Lung (tissue), 12 donors: ENCODE data around the gene GALNT9. TPM values are rescaled to one million over a fixed set of nuclear protein-coding genes. Genes with fewer than 3 reads are reported as not detected.

Experiments used
- ATAC-seq: fragments of 200-7000 bp; cut with Tn5 transposase; one replicate; pipeline ENCODE4 v1.9.1; 2020; ENCODE audit warnings: moderate number of reproducible peaks; ENCODE audit not compliant: insufficient read depth, low FRiP score
- DNase-seq, 3 donors: peaks; one replicate each; pipeline ENCODE4 v3.0.0-alpha.2; 2013 to 2017
- H3K27ac ChIP-seq, 2 donors: one replicate each; pipeline ENCODE4 v1.5.1; 2013; ENCODE audit warnings: mild to moderate bottlenecking in 2 of 2, moderate library complexity in 2 of 2, control low read depth in 1 of 2, inconsistent platforms in 1 of 2, low read depth in 1 of 2, low read length in 1 of 2
- H3K27me3 ChIP-seq, 3 donors: one replicate each; pipeline ENCODE4 v1.5.1; 2013; ENCODE audit warnings: low read length in 2 of 3; ENCODE audit not compliant: control insufficient read depth in 3 of 3, insufficient read depth in 3 of 3
- H3K36me3 ChIP-seq, 4 donors: one replicate each; pipeline ENCODE4 v1.5.1; 2013; ENCODE audit warnings: low read length in 4 of 4, mild to moderate bottlenecking in 1 of 4, moderate library complexity in 1 of 4; ENCODE audit not compliant: control insufficient read depth in 4 of 4, insufficient read depth in 4 of 4
- H3K4me1 ChIP-seq, 5 donors: one replicate each; pipeline ENCODE4 v1.5.1; 2013; ENCODE audit warnings: low read length in 5 of 5, mild to moderate bottlenecking in 2 of 5, moderate library complexity in 1 of 5; ENCODE audit not compliant: control insufficient read depth in 5 of 5, insufficient read depth in 5 of 5
- H3K4me3 ChIP-seq: one replicate; pipeline ENCODE4 v1.5.1; 2013; ENCODE audit warnings: mild to moderate bottlenecking, control low read depth, moderate library complexity
- H3K9ac ChIP-seq, 2 donors: one replicate each; pipeline ENCODE4 v1.5.1; 2013; ENCODE audit warnings: low read length in 2 of 2, control low read depth in 1 of 2; ENCODE audit not compliant: insufficient read depth in 1 of 2
- H3K9me3 ChIP-seq, 4 donors: one replicate each; pipeline ENCODE4 v1.5.1; 2013; ENCODE audit warnings: low read length in 3 of 4, mild to moderate bottlenecking in 1 of 4, moderate library complexity in 1 of 4; ENCODE audit not compliant: control insufficient read depth in 4 of 4, insufficient read depth in 3 of 4
- CTCF ChIP-seq: IDR thresholded peaks from 2 replicates; pipeline ENCODE4 v1.5.1; 2012; ENCODE audit warnings: mild to moderate bottlenecking; ENCODE audit errors: control extremely low read depth, extremely low read depth
- WGBS, 2 donors: extraction: QIAGEN DNeasy Blood & Tissue Kit; methylation state at CpG; one replicate each; pipeline ENCODE4 v1.1.7; 2013; 5-methylcytosine and 5-hydroxymethylcytosine counted together
- polyA plus RNA-seq, 2 donors: library from polyadenylated mRNA; stranded (reverse); fragments of 200-250 nt; gene quantifications; one replicate each; pipeline ENCODE4 v1.2.1, GENCODE V29; 2013
- total RNA-seq, 2 donors: library from RNA; depleted of rRNA in 1 of 2; stranded (reverse); fragments of >200 nt in 1 of 2; gene quantifications; one replicate each; pipeline ENCODE4 v1.2.1, GENCODE V29; 2014 to 2021
- donor health status: control.
- donor health status: control.
- donor health status: Bipolar disorder and iron deficiency.
- donor health status: healthy.
- donor health status: DM: yes; HTN: yes; CAD: no.

The GALNT9 gene
- total and polyA plus RNA-seq, 4 donors, result 0.13 to 1.7 (median 0.79) TPM

DNA sequence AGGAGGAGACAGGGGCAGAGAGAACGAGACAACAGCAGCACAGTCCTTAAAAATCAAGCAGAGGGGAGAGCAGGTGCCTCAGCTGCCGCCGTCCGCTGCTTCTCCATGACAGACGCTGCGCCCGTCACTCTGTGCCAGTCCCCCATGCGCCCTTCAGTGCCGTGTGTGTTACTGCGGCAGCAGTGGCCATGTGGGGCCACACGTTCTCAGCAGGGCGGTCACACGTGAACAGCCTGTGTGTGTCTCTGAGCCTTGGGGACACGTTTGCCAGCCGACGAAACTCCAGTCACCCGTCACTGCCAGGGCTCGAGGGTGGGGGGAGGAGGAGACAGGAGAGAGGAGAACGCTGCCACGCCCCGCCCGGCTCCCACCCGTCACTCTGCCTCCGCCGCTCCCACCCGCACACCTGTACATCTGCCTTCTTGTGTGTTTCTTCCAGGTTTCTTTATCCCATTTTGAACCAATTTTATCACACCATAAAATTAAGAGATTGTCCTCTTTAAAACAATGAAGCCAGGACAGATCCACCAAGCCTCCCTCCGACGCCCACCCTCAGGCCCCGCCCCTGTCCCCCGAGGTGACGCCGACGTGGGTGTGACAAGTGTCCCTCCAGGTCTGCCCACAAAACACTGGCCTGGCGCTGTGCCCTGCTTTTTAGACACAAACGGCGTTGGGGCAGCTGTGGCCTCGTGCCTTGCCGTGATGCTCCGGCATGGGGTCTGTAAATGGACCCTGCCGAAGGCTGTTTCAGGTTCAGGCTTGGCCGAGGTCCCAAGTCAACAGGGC is 58.2 kb downstream of the GALNT9 start:
- ATAC-seq (no peak), DNase-seq (no peak)
- Histone ChIP-seq H3K36me3 (no peaks in the 10 kb centered on the region), H3K27me3 (peaks cover 0 to 8% (median 6%) of the 10 kb centered on the region in 3 donors), H3K4me3 (no peak overlapping the region), H3K9ac (no peak overlapping the region), H3K4me1 (peaks cover 0 to 21% (median 0%) of the 10 kb centered on the region in 5 donors), H3K9me3 (peaks cover 0 to 12% (median 0%) of the 10 kb centered on the region in 4 donors), H3K27ac (no peak overlapping the region)
- WGBS, 2 donors, result 72 to 81% methylated on average over 41 of the region's 41 CpGs
- no peak for TF ChIP-seq CTCF

GRCh38 chr12:132270516-132270915 is 58.9 kb downstream of the GALNT9 start:
- no peaks in the 10 kb centered on the region for H3K36me3 ChIP-seq
- WGBS, 2 donors, result 73 to 74% methylated on average over 12 of the region's 12 CpGs
- no peak overlapping the region for H3K4me3 ChIP-seq
- H3K9me3 ChIP-seq, result peaks cover 0 to 12% (median 0%) of the 10 kb centered on the region in 4 donors
- H3K9ac ChIP-seq, result no peak overlapping the region
- no peak for DNase-seq
- H3K27me3 ChIP-seq, result peaks cover 0 to 11% (median 6%) of the 10 kb centered on the region in 3 donors
- TF ChIP-seq CTCF, result no peak
- no peak for ATAC-seq
- H3K4me1 ChIP-seq, result peaks cover 0 to 21% (median 0%) of the 10 kb centered on the region in 5 donors
- H3K27ac ChIP-seq, result no peak overlapping the region

DNA sequence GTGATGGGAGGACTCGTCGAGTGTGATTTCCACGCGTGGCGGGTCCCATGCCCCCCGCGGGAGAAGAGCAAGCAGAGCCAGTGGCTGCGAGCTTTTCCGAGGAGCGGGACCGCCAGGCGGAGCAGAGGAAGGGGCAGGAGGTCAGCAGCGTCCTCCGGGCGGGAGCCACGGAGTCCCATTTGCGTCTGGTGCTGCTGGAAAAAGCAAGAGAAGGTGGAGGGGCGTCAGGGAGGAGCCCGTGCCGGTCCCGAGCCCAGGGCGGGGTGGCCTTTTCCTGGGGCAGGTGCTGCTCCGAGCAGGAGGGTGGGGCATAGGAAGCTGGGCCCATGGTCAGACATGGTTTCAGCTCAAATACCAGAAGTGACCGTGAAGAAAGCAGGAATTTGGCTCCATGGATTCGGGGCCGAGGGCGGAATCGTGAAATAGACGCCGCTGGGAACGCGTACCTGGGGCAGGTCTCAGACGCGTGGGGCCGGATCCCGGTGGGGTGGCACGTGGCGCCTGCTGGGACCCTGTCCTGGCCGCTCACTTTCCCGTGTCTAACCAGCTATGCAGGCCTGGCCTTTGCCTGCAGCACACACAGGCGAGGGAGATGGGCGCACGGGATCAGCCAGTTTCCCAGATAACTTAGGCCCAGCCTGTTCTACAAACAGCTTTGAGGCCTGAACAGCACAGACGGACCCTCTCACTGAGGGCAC is 60.0 kb downstream of the GALNT9 start:
- WGBS, 2 donors, result 84 to 92% methylated on average over 44 of the region's 44 CpGs
- Histone ChIP-seq H3K36me3 (no peaks in the 10 kb centered on the region), H3K4me1 (peaks cover 0 to 12% (median 0%) of the 10 kb centered on the region in 5 donors), H3K4me3 (no peak overlapping the region), H3K9ac (no peak overlapping the region), H3K9me3 (peaks cover 0 to 5% (median 0%) of the 10 kb centered on the region in 4 donors), H3K27me3 (peaks cover 0 to 11% (median 6%) of the 10 kb centered on the region in 3 donors), H3K27ac (no peak overlapping the region)
- no peak for TF ChIP-seq CTCF
- no peak for ATAC-seq
- no peak for DNase-seq
